ENCODE measurements around the gene ANKH. TPM values are rescaled to one million over a fixed set of nuclear protein-coding genes. Genes with fewer than 3 reads are reported as not detected.

The ANKH gene
- total RNA-seq, 1 experiment from 2014 or later = 13.9 TPM

DNA sequence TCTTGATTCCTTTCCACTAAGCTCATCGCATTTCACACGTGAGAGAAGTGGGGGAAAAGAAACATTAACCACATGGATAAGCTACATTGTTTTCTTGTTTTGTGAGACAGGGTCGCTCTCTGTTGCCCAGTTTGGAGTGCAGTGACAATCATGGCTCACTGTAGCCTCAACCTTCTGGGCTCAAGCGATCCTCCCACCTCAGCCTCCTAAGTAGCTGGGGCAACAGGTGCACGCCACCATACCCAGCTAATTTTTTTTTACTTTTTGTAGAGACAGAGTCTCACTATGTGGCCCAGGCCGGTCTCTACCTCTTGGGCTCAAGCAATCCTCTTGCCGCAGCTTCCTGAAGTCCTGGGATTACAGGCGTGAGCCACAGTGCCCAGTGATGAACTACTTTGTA lies 204.3 kb downstream of the ANKH start:
- ChIA-PET POLR2A (ENCODE audit: low non-redundant PET) (no interaction called here), CTCF (no interaction called here)
- Histone ChIP-seq H3K36me3 (ENCODE audit: insufficient read depth, low read length, poor library complexity, severe bottlenecking) (no peaks in the 10 kb centered on the region), H3K27ac (ENCODE audit: low read depth, low read length, poor library complexity, severe bottlenecking) (no peak overlapping the region), H3K4me1 (ENCODE audit: insufficient read depth, low read length, poor library complexity, severe bottlenecking) (peaks cover 11% of the 10 kb centered on the region), H3K4me3 (ENCODE audit: low read depth, low read length, poor library complexity, severe bottlenecking) (no peak overlapping the region), H3K9me3 (ENCODE audit: low read depth, low read length, poor library complexity, severe bottlenecking) (no peaks in the 10 kb centered on the region), H3K27me3 (replicated peaks; ENCODE audit: insufficient read depth, low read depth, low read length, poor library complexity) (no peaks in the 10 kb centered on the region)
- DNase-seq (ENCODE audit: low spot score) = no peak
- TF ChIP-seq, protein P1, sequence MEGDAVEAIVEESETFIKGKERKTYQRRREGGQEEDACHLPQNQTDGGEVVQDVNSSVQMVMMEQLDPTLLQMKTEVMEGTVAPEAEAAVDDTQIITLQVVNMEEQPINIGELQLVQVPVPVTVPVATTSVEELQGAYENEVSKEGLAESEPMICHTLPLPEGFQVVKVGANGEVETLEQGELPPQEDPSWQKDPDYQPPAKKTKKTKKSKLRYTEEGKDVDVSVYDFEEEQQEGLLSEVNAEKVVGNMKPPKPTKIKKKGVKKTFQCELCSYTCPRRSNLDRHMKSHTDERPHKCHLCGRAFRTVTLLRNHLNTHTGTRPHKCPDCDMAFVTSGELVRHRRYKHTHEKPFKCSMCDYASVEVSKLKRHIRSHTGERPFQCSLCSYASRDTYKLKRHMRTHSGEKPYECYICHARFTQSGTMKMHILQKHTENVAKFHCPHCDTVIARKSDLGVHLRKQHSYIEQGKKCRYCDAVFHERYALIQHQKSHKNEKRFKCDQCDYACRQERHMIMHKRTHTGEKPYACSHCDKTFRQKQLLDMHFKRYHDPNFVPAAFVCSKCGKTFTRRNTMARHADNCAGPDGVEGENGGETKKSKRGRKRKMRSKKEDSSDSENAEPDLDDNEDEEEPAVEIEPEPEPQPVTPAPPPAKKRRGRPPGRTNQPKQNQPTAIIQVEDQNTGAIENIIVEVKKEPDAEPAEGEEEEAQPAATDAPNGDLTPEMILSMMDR (conservative IDR thresholded peaks at IDR 0.05; ENCODE audit: low read depth, low read length) = no peak
- no peak for TF ChIP-seq EZH2 (IDR thresholded peaks at IDR 0.05; ENCODE audit: borderline replicate concordance, low read depth, low read length, poor library complexity, severe bottlenecking)
- no TSS peak for BruUV-seq (replicated peaks)
- intact Hi-C loops (cut with micrococcal nuclease; ENCODE audit: unreplicated experiment) = no loop called here

DNA sequence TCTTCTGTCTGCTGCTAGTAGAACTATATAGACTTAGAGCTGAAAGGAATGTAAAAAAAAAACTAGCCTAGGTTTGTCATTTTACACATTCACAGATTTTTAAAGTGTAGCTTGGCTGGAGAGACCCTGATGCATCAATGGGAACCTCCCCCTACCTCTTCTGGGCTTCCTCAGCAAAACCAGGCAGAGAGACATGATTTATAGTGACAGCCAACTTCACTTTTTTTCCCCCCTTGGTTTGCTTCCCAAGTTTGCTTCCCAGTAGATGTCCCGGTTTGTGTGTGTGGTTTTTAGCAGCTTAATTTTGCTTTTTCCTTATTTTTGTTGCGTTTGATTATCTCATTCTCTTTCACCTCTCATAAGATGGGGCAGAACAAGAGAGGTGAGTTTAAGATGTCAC lies 205.2 kb downstream of the ANKH start:
- Histone ChIP-seq H3K36me3 (ENCODE audit: insufficient read depth, low read length, poor library complexity, severe bottlenecking) (no peaks in the 10 kb centered on the region), H3K4me1 (ENCODE audit: insufficient read depth, low read length, poor library complexity, severe bottlenecking) (peaks cover 12% of the 10 kb centered on the region), H3K27me3 (replicated peaks; ENCODE audit: insufficient read depth, low read depth, low read length, poor library complexity) (no peaks in the 10 kb centered on the region), H3K9me3 (ENCODE audit: low read depth, low read length, poor library complexity, severe bottlenecking) (no peaks in the 10 kb centered on the region), H3K4me3 (ENCODE audit: low read depth, low read length, poor library complexity, severe bottlenecking) (peak overlapping the region; percentile 90), H3K27ac (ENCODE audit: low read depth, low read length, poor library complexity, severe bottlenecking) (no peak overlapping the region)
- ChIA-PET POLR2A (ENCODE audit: low non-redundant PET) (no interaction called here), CTCF (no interaction called here)
- DNase-seq (ENCODE audit: low spot score) = no peak
- no peak for TF ChIP-seq EZH2 (IDR thresholded peaks at IDR 0.05; ENCODE audit: borderline replicate concordance, low read depth, low read length, poor library complexity, severe bottlenecking)
- TF ChIP-seq, protein P1 (conservative IDR thresholded peaks at IDR 0.05; ENCODE audit: low read depth, low read length) = no peak
- BruUV-seq (replicated peaks) = no TSS peak
- intact Hi-C loops (cut with micrococcal nuclease; ENCODE audit: unreplicated experiment) = no loop called here

DNA sequence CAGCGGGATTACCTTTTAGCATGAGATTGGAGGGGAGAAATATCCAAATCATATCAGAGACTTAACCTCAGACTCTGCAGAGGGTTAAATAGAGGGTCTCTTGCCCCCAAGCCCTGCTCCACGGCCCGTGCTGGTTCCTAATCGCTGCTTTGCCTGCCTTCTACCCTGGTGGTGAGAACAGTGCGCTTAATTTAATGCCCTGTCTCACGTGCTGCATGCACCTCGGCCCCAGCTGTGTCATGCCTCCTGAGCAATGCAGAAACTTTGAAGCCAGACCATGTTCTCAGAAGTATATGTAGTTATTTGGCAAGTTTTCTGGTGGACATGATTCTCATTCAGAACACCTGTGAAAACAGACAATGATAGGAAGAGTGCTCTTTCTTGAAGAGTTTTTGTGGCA lies 205.6 kb downstream of the ANKH start:
- H3K4me3 ChIP-seq (ENCODE audit: low read depth, low read length, poor library complexity, severe bottlenecking) = peak overlapping the region; percentile 90
- no peaks in the 10 kb centered on the region for H3K9me3 ChIP-seq (ENCODE audit: low read depth, low read length, poor library complexity, severe bottlenecking)
- ChIA-PET POLR2A (ENCODE audit: low non-redundant PET) (no interaction called here), CTCF (no interaction called here)
- peaks cover 16% of the 10 kb centered on the region for H3K4me1 ChIP-seq (ENCODE audit: insufficient read depth, low read length, poor library complexity, severe bottlenecking)
- BruUV-seq (replicated peaks) = no TSS peak
- peak; percentile 43 for DNase-seq (ENCODE audit: low spot score)
- TF ChIP-seq, protein P1 (conservative IDR thresholded peaks at IDR 0.05; ENCODE audit: low read depth, low read length) = 0 out of 2 replicates have a peak, but pooled peaks have one; percentile 13
- TF ChIP-seq EZH2 (IDR thresholded peaks at IDR 0.05; ENCODE audit: borderline replicate concordance, low read depth, low read length, poor library complexity, severe bottlenecking) = no peak
- H3K27me3 ChIP-seq (replicated peaks; ENCODE audit: insufficient read depth, low read depth, low read length, poor library complexity) = no peaks in the 10 kb centered on the region
- intact Hi-C loops (cut with micrococcal nuclease; ENCODE audit: unreplicated experiment) = no loop called here
- no peaks in the 10 kb centered on the region for H3K36me3 ChIP-seq (ENCODE audit: insufficient read depth, low read length, poor library complexity, severe bottlenecking)
- no peak overlapping the region for H3K27ac ChIP-seq (ENCODE audit: low read depth, low read length, poor library complexity, severe bottlenecking)
